NOMO-1 treated with dmso at 0.1 percent for 144 hours (cell line): ENCODE measurements around the gene SIRT7.

Experiments
- DNase-seq: peaks from one replicate; lab custom pipeline; 2025; ENCODE audit not compliant: unreplicated experiment; lab: John Stamatoyannopoulos, UW

SIRT7 gene

GRCh38 chr17:81907219-81908145, 10.5 kb downstream of the SIRT7 start:
- no peak for DNase-seq

- no peak for DNase-seq
Measured at GRCh38 chr17:81906476-81907218, 11.3 kb downstream of the SIRT7 start.

- DNase-seq: no peak
Measured at GRCh38 chr17:81905993-81906392, 12.0 kb downstream of the SIRT7 start.

GRCh38 chr17:81905424-81905875, 12.5 kb downstream of the SIRT7 start:
- DNase-seq: no peak

DNA sequence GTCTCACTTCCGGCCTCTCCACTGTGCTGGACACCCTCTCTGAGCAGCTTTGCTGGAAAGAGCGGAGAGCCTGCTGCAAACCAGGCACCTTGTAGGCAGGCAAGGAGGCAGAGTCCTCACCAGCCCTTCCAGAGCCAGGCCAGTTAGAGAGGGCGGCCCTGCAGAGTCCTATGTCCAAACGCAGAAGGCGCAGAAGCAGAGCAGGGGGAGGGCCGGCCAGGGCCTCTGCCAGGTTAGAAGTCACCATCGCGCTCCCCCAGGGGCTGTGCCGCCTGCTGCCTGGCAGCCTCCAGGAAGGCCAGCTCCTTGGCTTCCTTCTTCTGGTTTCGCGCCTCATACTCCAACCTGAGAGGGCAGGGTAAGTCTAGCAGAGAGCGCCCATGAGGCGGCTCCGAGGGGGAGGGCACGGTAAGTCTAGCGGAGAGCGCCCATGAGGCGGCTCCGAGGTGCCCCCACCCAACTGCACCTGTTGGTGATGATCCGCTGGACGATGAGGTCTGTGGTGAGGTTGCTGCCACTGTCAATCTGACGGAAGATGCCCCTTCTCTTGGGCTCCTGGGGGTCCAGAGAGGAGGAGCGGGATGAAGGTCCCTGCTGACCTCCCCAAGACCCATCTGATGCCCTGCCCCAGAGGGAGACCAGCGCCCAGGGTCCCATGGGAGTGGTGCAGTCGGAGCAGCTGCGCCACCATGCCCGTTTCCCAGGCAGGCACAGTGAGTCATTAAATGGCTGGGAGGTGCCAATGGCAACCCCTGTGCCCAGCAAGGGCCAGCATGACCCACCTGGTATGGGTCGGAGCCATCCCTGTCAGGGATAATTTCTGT, 13.2 kb downstream of the SIRT7 start:
- DNase-seq: no peak

- no peak for DNase-seq
Measured at GRCh38 chr17:81903896-81904599, 13.9 kb downstream of the SIRT7 start.

DNA sequence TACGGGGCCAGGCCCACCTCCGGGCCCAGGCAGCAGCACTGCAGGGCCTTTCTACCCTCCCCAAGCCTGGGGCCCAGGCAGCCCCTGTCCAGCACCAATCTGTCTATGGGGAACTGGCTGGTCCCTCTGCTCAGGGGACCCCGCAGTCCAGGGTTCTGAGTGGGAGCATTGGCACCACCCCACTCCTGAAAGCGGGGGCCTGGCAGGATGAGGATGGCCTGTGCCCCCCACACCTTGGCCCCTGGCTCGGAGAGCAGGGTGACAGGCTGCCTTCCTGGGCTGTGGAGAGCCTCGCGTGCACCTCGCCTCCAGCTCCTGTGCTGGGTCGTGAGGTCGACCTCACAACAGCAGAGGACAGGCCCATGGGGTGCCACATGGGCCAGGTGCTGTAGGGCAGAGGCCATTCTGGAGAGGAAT, 14.6 kb downstream of the SIRT7 start:
- no peak for DNase-seq

- DNase-seq: no peak
Measured at GRCh38 chr17:81902653-81903414, 15.1 kb downstream of the SIRT7 start.

GRCh38 chr17:81902023-81902652, 15.8 kb downstream of the SIRT7 start, which contains the start of gene NPB:
NPB (plus strand) TSS chr17:81902238; CDS start chr17:81902278, 40 bp downstream.
- no peak for DNase-seq

- DNase-seq: no peak
Measured at GRCh38 chr17:81901167-81902022, 16.6 kb downstream of the SIRT7 start.

DNA sequence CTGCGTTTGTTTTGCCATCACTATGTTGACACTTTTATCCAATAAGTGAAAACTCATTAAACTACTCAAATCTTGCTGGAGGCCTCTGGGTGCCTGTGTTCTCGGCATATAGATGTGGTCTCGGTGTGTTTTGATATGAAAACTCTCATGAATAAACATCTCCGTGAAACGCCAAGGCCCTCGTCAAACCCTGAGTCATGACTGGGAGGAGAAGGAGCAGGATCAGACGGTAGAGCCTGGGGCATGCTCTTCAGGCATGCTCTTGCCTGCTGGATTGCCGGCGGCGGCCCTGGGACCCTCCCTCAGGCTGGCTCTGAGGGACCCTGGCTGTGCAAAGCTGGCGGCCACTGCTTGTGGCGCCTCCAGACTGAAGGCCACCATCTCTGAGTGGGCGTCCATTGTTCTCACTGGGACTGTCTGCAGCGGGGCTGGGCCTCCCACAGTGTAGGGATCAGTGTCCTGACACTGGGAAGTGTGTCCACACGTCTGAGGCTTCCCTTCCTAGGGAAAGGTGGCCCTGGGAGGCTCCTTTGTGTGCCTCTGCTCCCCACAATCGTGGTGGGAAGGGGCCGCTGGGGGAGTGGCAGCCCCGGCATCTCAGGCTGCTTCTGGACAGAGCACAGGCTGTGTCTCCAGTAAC, 17.7 kb downstream of the SIRT7 start:
- DNase-seq: no peak

- no peak for DNase-seq
Measured at GRCh38 chr17:81899514-81900166, 18.3 kb downstream of the SIRT7 start.

DNA sequence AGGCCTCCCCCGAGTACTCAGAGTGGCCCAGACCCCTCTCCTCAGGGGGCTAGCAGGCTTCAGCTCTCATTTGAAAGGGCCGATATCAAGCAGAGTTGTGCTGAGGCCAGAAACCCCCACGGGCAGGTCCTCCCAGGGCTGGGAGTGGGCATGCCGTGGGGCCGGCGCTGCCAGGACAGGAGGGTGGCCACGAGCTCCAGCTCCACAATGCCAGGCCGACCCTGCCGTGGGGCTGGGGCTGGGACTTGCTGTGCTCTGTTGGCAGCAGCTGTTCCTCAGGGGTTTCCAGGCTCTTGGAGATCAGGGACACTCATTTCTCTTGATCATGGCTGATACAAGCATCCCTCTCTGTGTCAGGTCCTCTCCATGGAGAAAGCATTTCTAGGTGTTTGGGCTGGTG, 19.1 kb downstream of the SIRT7 start:
- no peak for DNase-seq

DNA sequence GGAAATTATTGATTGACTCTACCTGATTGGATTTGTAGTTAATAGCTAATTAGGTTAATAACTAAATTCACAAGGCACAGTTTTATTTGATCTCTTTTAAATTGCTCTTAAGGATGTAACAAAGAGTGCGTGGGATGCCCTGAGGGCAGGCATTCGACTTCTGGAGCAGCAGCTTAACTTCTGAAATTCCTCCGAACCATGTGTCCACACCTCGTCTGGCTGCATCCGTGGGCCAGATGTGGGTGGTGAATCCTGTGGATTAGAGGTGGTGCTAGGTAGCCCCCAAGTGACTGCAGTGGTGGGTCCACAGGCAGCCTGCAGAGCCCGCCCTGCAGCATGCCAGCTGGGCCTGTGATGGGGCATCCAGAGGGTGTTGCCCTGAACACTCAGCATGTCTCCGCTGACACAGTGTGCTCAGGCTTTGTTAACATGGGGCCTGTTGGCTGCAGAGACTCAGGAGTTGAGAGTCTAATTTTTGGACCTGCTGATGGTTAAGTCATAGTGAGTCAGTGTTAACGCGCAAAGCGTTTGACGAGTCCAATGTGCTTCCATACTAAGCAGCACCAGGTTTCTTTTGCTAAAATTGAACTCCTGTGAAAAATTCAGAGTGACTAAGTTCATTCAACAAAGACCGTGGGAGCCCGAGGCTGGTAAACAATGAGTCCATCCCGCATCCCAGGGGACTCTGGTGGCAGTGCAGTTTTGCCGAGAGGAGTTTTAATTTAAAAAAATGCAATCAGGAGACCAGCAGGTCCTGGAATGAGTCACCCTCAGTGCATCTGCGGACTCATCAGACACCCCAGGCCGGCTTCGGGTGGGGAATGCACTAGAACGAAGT, 19.7 kb downstream of the SIRT7 start:
- no peak for DNase-seq

DNA sequence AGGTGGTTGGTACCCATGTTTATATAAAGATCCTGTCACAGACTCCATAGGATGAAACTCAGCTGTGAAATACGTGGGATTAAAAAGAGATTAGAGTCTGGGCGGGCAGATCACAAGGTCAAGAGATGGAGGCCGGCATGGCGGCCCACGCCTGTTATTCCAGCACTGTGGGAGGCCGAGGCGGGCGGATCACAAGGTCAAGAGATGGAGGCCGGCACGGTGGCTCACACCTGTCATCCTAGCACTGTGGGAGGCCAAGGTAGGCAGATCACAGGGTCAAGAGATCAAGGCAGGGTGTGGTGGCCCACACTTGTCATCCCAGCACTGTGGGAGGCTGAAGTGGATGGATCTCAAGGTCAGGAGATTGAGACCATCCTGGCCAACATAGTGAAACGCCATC, 22.6 kb downstream of the SIRT7 start:
- DNase-seq: no peak

GRCh38 chr17:81891303-81891552, 26.7 kb downstream of the SIRT7 start:
- no peak for DNase-seq
